ENCODE results near the gene UGDH.

DNA sequence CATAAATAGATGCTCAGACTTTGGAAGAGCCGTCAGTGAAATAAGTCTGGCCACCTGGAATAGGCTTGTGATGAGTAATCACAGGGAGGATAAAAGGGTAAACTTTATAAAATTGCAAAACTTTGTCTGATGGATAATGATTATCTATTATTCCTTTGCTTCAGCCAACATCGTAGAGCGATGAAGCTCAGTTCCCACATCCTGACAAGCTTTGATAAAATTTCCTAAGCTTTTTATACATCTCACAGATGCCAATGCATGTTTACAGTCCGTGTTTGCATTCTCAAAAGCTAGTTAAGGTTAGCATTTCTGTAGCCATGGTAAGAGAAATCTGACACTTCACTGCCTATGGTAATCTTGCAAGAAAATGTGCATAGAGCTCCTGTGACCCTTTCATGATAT lies 15.4 kb upstream of the UGDH start:
- TF ChIP-seq ZNF274 (IDR thresholded peaks at IDR 0.05; ENCODE audit: low read depth, low read length) (no peak), SUZ12 (IDR thresholded peaks at IDR 0.05; ENCODE audit: extremely low read depth, insufficient read depth, insufficient read length) (no peak), YY1 (IDR thresholded peaks at IDR 0.05; ENCODE audit: insufficient read depth, insufficient read length) (no peak)
